Measurements from ENCODE around the gene ARID5A.

The ARID5A gene

GRCh38 chr2:96541398-96542152, 5.0 kb downstream of the ARID5A start:
- no peak overlapping the region for H3K27ac ChIP-seq (ENCODE audit: insufficient read depth, low read depth, low read length, poor library complexity, severe bottlenecking)
- no peaks in the 10 kb centered on the region for H3K36me3 ChIP-seq (ENCODE audit: control insufficient read depth, insufficient read depth, low read length)
- H3K27me3 ChIP-seq (ENCODE audit: control insufficient read depth, insufficient read depth, low read length, poor library complexity, severe bottlenecking): peaks cover 47% of the 10 kb centered on the region
- H3K4me3 ChIP-seq (ENCODE audit: insufficient read depth, low read depth, low read length): no peak overlapping the region
- peaks cover 24% of the 10 kb centered on the region for H3K4me1 ChIP-seq (ENCODE audit: control insufficient read depth, insufficient read depth, low read length)
- 91 to 95% methylated on average over 4 of the region's 4 CpGs for WGBS, 2 experiments
- H3K9me3 ChIP-seq (ENCODE audit: control insufficient read depth, low read length): no peaks in the 10 kb centered on the region

GRCh38 chr2:96542357-96542977, 5.9 kb downstream of the ARID5A start:
- Histone ChIP-seq H3K4me1 (ENCODE audit: control insufficient read depth, insufficient read depth, low read length) (peaks cover 23% of the 10 kb centered on the region), H3K27me3 (ENCODE audit: control insufficient read depth, insufficient read depth, low read length, poor library complexity, severe bottlenecking) (peaks cover 38% of the 10 kb centered on the region), H3K9me3 (ENCODE audit: control insufficient read depth, low read length) (no peaks in the 10 kb centered on the region), H3K27ac (ENCODE audit: insufficient read depth, low read depth, low read length, poor library complexity, severe bottlenecking) (no peak overlapping the region), H3K36me3 (ENCODE audit: control insufficient read depth, insufficient read depth, low read length) (no peaks in the 10 kb centered on the region), H3K4me3 (ENCODE audit: insufficient read depth, low read depth, low read length) (no peak overlapping the region)
- WGBS, 2 experiments: 84 to 88% methylated on average over 8 of the region's 8 CpGs

GRCh38 chr2:96546321-96546720, 9.8 kb downstream of the ARID5A start:
- 91 to 92% methylated on average over 5 of the region's 5 CpGs for WGBS, 2 experiments
- H3K4me3 ChIP-seq (ENCODE audit: insufficient read depth, low read depth, low read length): no peak overlapping the region

GRCh38 chr2:96546797-96547196, 10.2 kb downstream of the ARID5A start:
- 92 to 94% methylated on average over 8 of the region's 8 CpGs for WGBS, 2 experiments

More at GRCh38 chr2:96546321-96546720, 9.8 kb downstream of the ARID5A start:
- Histone ChIP-seq H3K36me3 (ENCODE audit: control insufficient read depth, insufficient read depth, low read length) (no peaks in the 10 kb centered on the region), H3K27ac (ENCODE audit: insufficient read depth, low read depth, low read length, poor library complexity, severe bottlenecking) (no peak overlapping the region), H3K9me3 (ENCODE audit: control insufficient read depth, low read length) (no peaks in the 10 kb centered on the region), H3K4me1 (ENCODE audit: control insufficient read depth, insufficient read depth, low read length) (no peaks in the 10 kb centered on the region), H3K27me3 (ENCODE audit: control insufficient read depth, insufficient read depth, low read length, poor library complexity, severe bottlenecking) (peaks cover 5% of the 10 kb centered on the region)

GRCh38 chr2:96547203-96547641, 10.7 kb downstream of the ARID5A start:
- Histone ChIP-seq H3K27me3 (ENCODE audit: control insufficient read depth, insufficient read depth, low read length, poor library complexity, severe bottlenecking) (no peaks in the 10 kb centered on the region), H3K27ac (ENCODE audit: insufficient read depth, low read depth, low read length, poor library complexity, severe bottlenecking) (no peak overlapping the region), H3K4me1 (ENCODE audit: control insufficient read depth, insufficient read depth, low read length) (no peaks in the 10 kb centered on the region), H3K9me3 (ENCODE audit: control insufficient read depth, low read length) (no peaks in the 10 kb centered on the region), H3K4me3 (ENCODE audit: insufficient read depth, low read depth, low read length) (no peak overlapping the region), H3K36me3 (ENCODE audit: control insufficient read depth, insufficient read depth, low read length) (no peaks in the 10 kb centered on the region)
- WGBS, 2 experiments: 61 to 66% methylated on average over 7 of the region's 7 CpGs

More at GRCh38 chr2:96546797-96547196, 10.2 kb downstream of the ARID5A start:
- Histone ChIP-seq H3K36me3 (ENCODE audit: control insufficient read depth, insufficient read depth, low read length) (no peaks in the 10 kb centered on the region), H3K27ac (ENCODE audit: insufficient read depth, low read depth, low read length, poor library complexity, severe bottlenecking) (no peak overlapping the region), H3K27me3 (ENCODE audit: control insufficient read depth, insufficient read depth, low read length, poor library complexity, severe bottlenecking) (peaks cover under 1% of the 10 kb centered on the region), H3K4me1 (ENCODE audit: control insufficient read depth, insufficient read depth, low read length) (no peaks in the 10 kb centered on the region), H3K9me3 (ENCODE audit: control insufficient read depth, low read length) (no peaks in the 10 kb centered on the region), H3K4me3 (ENCODE audit: insufficient read depth, low read depth, low read length) (no peak overlapping the region)

GRCh38 chr2:96547731-96548171, 11.2 kb downstream of the ARID5A start:
- 45 to 51% methylated on average over 6 of the region's 6 CpGs for WGBS, 2 experiments
- no peak overlapping the region for H3K4me3 ChIP-seq (ENCODE audit: insufficient read depth, low read depth, low read length)
- no peak overlapping the region for H3K27ac ChIP-seq (ENCODE audit: insufficient read depth, low read depth, low read length, poor library complexity, severe bottlenecking)
- no peaks in the 10 kb centered on the region for H3K4me1 ChIP-seq (ENCODE audit: control insufficient read depth, insufficient read depth, low read length)
- no peaks in the 10 kb centered on the region for H3K27me3 ChIP-seq (ENCODE audit: control insufficient read depth, insufficient read depth, low read length, poor library complexity, severe bottlenecking)
- no peaks in the 10 kb centered on the region for H3K9me3 ChIP-seq (ENCODE audit: control insufficient read depth, low read length)
- H3K36me3 ChIP-seq (ENCODE audit: control insufficient read depth, insufficient read depth, low read length): no peaks in the 10 kb centered on the region

- 89 to 92% methylated on average over 24 of the region's 24 CpGs for WGBS, 2 experiments
- Histone ChIP-seq H3K4me3 (ENCODE audit: insufficient read depth, low read depth, low read length) (no peak overlapping the region), H3K27ac (ENCODE audit: insufficient read depth, low read depth, low read length, poor library complexity, severe bottlenecking) (no peak overlapping the region), H3K4me1 (ENCODE audit: control insufficient read depth, insufficient read depth, low read length) (no peaks in the 10 kb centered on the region), H3K36me3 (ENCODE audit: control insufficient read depth, insufficient read depth, low read length) (no peaks in the 10 kb centered on the region), H3K9me3 (ENCODE audit: control insufficient read depth, low read length) (no peaks in the 10 kb centered on the region), H3K27me3 (ENCODE audit: control insufficient read depth, insufficient read depth, low read length, poor library complexity, severe bottlenecking) (no peaks in the 10 kb centered on the region)
Observed at GRCh38 chr2:96548558-96549465, 12.3 kb downstream of the ARID5A start.

GRCh38 chr2:96549466-96549785, 12.9 kb downstream of the ARID5A start:
- H3K36me3 ChIP-seq (ENCODE audit: control insufficient read depth, insufficient read depth, low read length): no peaks in the 10 kb centered on the region
- no peak overlapping the region for H3K4me3 ChIP-seq (ENCODE audit: insufficient read depth, low read depth, low read length)
- H3K27ac ChIP-seq (ENCODE audit: insufficient read depth, low read depth, low read length, poor library complexity, severe bottlenecking): no peak overlapping the region
- no peaks in the 10 kb centered on the region for H3K27me3 ChIP-seq (ENCODE audit: control insufficient read depth, insufficient read depth, low read length, poor library complexity, severe bottlenecking)
- H3K4me1 ChIP-seq (ENCODE audit: control insufficient read depth, insufficient read depth, low read length): no peaks in the 10 kb centered on the region
- WGBS, 2 experiments: 83 to 90% methylated on average over 4 of the region's 4 CpGs
- no peaks in the 10 kb centered on the region for H3K9me3 ChIP-seq (ENCODE audit: control insufficient read depth, low read length)

- no peaks in the 10 kb centered on the region for H3K27me3 ChIP-seq (ENCODE audit: control insufficient read depth, insufficient read depth, low read length, poor library complexity, severe bottlenecking)
- no peak overlapping the region for H3K27ac ChIP-seq (ENCODE audit: insufficient read depth, low read depth, low read length, poor library complexity, severe bottlenecking)
- no peak overlapping the region for H3K4me3 ChIP-seq (ENCODE audit: insufficient read depth, low read depth, low read length)
- H3K36me3 ChIP-seq (ENCODE audit: control insufficient read depth, insufficient read depth, low read length): no peaks in the 10 kb centered on the region
- WGBS, 2 experiments: 89 to 91% methylated on average over 61 of the region's 61 CpGs
- H3K4me1 ChIP-seq (ENCODE audit: control insufficient read depth, insufficient read depth, low read length): no peaks in the 10 kb centered on the region
- no peaks in the 10 kb centered on the region for H3K9me3 ChIP-seq (ENCODE audit: control insufficient read depth, low read length)
Observed at GRCh38 chr2:96549967-96550786, 13.6 kb downstream of the ARID5A start.

Measured in ectodermal cell (in vitro differentiated cells).